NCI-H2107 treated with DMSO at 0.1 percent for 48 hours (cell line): ENCODE data around the gene KRTAP5-8.
"Not testable (repeated sequence)": the region's sequence is repeated elsewhere in the genome, so short reads cannot be mapped to it uniquely, and the experiment has no call there.

ENCODE experiments used
- DNase-seq: peaks from one replicate; lab custom pipeline; 2025; ENCODE audit not compliant: unreplicated experiment; lab: John Stamatoyannopoulos, UW

KRTAP5-8 gene

GRCh38 chr11:71542879-71543777 lies 5.3 kb downstream of the KRTAP5-8 start:
- DNase-seq: no peak

DNA sequence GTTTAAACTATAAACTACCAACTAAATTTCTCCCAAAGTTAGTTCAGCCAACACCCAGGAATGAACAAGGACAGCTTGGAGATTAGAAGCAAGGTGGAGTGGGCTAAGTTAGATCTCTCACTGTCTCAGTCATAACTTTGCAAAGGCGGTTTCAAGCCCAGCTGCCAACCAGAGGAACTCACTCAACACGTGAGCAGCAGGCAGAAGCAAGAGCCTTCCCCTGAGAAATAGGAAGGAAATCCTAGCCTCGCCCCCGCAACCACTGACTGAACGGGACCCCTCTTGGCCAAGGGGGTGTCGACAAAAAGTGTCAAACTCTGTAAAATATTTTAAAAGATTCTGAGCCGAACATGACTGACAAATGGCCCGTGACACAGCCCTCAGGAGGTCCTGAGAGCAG lies 6.0 kb downstream of the KRTAP5-8 start:
- DNase-seq: no peak

DNA sequence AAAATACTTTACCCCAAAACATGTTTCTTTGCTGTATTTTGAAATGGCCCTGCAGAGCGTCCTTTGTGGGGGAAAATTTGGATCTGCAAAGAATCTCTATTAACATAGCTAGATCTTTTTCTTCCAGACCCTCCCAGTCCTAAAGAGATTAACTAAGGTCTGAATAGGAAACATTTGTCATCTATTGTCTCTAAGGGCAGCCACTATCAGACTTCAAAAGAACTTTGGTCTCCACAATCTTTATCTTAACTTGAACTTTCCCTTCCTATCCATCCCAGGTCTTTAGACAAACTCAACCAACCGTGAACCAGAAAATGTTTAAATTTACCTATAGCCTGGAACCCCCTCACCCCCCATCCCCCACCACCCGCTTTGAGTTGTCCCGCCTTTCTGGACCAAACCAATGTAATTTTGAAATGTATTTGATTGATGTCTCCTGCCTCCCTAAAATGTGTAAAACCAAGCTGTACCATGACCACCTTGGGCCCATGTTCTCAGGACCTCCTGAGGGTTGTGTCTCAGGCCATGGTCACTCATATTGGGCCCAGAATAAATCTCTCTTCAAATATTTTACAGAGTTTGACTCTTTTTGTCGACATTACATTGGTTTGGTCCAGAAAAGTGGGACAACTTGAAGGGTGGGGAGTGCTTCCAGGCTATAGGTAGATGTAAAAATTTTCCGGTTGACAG lies 6.8 kb downstream of the KRTAP5-8 start:
- DNase-seq: no peak

DNA sequence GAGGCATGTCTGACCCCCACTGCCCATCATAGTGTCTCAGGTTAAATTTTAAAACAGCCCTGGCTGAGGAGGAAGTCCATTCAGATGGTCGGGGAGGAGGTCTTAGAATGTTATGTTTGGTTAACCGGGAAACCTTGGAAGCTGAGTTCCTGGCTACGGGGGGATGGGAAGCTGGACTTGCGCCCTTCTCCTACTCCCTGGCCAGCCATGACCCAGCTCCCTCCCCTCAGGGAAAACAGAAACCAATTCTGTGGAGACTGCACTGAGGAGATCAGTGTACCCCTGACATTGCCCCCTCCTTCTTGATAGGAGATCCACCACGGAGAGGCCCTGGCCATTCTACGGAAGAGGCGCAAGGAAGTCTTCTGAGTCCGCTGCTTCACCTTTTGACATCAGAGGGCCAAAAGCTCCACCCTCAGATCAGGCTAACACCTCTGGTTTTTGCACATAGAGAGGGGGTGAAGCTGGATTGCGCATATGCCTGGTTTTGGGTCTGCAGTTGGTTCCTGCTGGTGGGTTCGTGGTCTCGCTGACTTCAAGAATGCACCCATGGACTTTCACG lies 7.7 kb downstream of the KRTAP5-8 start:
- no peak for DNase-seq

DNA sequence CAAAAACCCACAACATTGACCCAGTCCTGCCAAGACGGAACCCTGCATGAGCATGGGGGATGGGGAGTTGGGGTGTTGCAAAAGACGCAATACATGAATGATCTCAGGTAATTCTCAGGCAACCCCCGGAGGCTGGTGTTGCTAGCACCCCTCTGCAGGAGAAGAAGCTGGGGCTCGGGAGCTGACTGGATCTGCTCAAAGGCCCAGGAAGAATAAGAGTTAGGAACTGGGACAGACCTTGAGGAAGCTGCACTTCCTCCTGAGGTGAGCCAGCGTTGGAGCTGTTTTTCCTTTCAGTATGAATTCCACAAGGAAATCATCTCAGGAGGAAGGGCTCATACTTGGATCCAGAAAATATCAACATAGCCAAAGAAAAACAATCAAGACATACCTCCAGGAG lies 10.3 kb downstream of the KRTAP5-8 start, which contains the start of gene KRTAP5-9:
Gene KRTAP5-9, plus strand, starts transcription at position 301 of the 400 bp plus-strand sequence. CDS start 238 bp downstream, outside the sequence.
- no peak for DNase-seq

DNA sequence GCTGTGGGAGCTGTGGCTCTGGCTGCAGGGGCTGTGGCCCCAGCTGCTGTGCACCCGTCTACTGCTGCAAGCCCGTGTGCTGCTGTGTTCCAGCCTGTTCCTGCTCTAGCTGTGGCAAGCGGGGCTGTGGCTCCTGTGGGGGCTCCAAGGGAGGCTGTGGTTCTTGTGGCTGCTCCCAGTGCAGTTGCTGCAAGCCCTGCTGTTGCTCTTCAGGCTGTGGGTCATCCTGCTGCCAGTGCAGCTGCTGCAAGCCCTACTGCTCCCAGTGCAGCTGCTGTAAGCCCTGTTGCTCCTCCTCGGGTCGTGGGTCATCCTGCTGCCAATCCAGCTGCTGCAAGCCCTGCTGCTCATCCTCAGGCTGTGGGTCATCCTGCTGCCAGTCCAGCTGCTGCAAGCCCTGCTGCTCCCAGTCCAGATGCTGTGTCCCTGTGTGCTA lies 10.9 kb downstream of the KRTAP5-8 start:
- DNase-seq: no peak

DNA sequence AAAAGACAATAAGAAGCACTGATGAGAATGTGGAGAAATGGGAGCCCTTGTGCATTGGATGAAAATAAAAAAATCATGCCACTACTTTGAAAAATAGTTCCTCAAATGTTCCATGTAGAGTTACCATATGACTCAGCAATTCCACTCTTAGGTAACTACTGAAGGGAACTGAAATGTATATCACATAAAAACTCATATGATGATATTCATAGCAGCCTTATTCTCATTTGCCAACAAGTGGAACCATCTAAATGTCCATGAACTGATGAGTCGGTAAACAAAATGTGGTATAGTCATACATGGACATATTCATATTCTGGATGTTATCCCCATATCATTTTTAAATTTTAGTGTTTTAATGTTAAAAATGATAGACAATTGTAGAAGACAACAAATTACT lies 13.9 kb downstream of the KRTAP5-8 start:
- no peak for DNase-seq

GRCh38 chr11:71554996-71555395 lies 17.2 kb downstream of the KRTAP5-8 start:
- no peak for DNase-seq

DNA sequence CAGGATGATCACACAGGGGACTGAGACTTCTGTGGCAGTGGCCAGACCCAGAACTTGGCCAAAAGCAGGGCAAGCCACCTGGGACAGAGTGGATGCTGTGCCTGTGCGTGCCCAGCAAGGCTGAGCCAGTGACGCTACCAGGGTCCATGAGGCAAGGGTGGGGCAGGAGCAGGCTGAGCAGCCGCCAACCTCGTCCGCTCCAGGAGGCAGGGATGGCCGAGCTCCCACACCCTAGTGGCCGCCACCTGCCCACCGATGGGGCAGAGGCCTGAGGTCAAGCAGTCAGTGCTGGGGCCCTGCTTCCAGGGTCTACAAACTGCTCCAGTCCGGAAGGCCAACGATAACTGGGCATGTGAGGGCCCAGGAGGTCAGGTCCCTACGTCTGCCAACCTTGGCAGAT lies 17.7 kb downstream of the KRTAP5-8 start:
- no peak for DNase-seq

DNA sequence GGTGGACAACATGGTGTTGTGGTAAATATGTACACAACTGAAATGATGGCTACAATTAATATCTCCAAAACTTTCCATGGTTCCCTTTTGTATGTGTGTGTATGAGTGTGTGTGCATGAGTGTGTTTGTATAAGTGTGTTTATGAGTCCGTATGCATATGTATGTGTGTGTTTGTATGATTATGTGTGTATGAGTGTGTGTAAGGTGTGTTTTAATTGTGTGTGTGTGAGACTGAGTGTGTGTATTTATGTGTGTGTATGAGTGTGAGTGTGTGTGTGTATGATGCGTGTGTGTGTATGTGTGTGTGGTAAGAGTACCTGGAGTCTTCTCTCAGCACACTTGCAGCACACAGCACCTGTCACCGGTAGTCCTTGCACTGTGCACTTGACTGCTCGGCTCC lies 18.2 kb downstream of the KRTAP5-8 start:
- no peak for DNase-seq

DNA sequence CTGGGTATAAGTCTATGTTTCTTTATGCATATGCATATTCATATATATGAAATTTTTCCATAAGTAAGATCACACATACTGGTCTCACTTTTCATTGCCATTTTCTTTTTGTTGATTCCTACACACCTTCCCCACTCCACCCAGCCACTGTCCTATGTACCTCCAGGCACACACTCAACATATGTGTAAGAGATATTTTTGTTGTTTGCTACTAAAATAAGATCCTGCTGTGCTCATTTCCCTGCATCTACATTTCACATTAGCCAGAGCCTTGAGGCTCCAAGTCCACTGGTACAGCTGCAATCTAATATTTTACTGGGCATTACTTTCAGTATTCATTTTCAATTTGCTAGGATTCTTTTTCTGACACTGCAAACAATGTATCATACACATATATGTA lies 19.4 kb downstream of the KRTAP5-8 start:
- DNase-seq: no peak

- DNase-seq: no peak
Observed at GRCh38 chr11:71558996-71559395, 21.2 kb downstream of the KRTAP5-8 start.

DNA sequence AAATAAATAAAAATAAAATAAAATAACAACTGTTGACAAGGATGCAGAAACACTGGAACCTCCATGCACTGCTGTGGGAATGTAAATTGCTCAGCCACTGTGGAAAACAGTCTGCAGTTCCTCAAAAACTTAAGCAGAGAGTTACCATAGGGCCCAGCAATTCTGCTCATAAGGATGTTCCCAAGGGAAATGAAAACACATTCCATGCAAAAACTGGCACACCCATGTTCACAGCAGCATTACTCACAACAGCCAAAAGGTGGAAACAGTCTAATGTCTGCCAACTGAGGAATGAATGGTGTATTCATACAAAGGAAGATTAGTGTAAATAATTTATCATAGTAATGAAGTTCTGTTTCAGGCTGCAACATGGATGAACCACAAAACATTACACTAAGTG lies 24.3 kb downstream of the KRTAP5-8 start:
- no peak for DNase-seq

GRCh38 chr11:71563406-71563805 lies 25.6 kb downstream of the KRTAP5-8 start:
- no peak for DNase-seq

- DNase-seq: no peak
Observed at GRCh38 chr11:71564430-71564829, 26.6 kb downstream of the KRTAP5-8 start.

- DNase-seq: no peak
Observed at GRCh38 chr11:71565263-71565662, 27.4 kb downstream of the KRTAP5-8 start, which contains the start of gene KRTAP5-10. TSS of gene KRTAP5-10 (plus strand) at chr11:71565563. CDS start at chr11:71565588, 25 bp downstream.

GRCh38 chr11:71566081-71566620 lies 28.3 kb downstream of the KRTAP5-8 start:
- no peak for DNase-seq

- DNase-seq: not testable (repeated sequence)
Observed at GRCh38 chr11:71566626-71567599, 29.1 kb downstream of the KRTAP5-8 start.

- DNase-seq: not testable (repeated sequence)
Observed at GRCh38 chr11:71567633-71568032, 29.8 kb downstream of the KRTAP5-8 start.

GRCh38 chr11:71568704-71569349 lies 31.0 kb downstream of the KRTAP5-8 start:
- no peak for DNase-seq
